CD4-positive, alpha-beta T cell treated with Interleukin-17A for 1 hour (primary cell): ENCODE data around the gene PSTPIP1.

Experiments used
- DNase-seq: peaks from one replicate; pipeline ENCODE4 v3.0.0-alpha.2; 2020

PSTPIP1 gene

DNA sequence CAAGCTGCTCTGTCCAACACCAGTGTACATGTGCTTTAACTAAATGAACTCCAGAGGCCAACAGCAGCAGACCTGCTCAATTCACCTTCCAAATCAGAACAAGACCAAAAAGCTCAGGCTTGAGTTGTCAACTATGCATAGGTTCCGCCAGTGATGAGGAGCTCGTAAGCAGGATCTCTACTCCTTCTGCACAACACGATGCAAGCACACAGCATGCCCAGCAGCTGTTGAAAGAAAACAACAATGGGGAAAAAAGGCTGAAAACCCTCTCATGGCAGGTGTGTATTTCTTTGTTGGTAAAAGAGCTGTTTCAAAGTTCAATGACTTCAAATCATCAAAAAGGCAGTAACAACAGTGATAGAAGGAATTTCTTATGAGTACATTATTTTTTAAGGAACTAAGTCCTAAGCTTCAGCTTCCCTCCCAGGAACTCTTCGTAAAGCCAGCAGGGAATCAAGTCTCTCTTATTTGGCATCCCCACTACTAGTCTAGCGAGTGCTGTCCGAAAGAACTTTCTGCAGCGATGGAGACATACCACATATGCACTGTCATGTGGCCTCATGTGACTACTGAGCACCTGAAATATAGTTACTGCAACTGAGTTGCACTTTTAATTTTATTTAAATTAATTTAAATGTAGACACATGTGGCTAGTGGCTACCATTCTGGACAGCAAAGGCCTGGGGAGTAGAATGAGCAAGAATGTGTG is 51.9 kb downstream of the PSTPIP1 start:
- no peak for DNase-seq

DNA sequence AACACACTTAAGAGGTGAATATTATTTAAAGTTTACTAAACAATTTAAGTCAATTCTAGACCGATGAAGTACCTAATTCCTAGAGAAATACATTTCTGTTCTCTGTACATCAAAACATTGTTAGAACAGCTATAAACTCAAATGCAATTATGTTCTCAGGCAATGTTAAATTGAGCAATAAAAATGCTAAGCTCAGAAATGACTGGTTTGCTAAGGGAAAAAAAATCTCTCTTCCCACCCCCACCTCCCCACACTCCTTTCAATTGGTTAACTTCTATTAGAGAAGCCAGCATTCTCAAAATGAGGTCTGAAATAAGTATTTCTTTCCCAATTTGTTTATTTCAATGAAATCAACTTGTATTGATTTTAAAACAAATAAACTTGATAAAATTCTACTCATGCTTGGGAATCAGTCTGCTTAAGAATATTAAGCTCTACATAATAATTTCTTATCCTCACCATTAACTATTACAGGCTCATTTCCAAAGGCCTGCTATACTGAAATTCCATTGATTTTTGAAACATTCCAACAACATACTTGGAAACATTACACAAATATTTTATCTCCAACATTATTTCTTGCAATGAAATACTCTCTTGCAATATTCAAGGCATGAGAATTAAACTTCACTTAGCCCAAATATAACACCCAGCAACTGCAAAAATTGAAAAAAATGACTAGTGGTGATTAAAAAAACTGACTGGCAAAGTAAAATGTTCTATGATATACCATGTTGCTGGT is 53.4 kb downstream of the PSTPIP1 start:
- DNase-seq, result no peak

DNA sequence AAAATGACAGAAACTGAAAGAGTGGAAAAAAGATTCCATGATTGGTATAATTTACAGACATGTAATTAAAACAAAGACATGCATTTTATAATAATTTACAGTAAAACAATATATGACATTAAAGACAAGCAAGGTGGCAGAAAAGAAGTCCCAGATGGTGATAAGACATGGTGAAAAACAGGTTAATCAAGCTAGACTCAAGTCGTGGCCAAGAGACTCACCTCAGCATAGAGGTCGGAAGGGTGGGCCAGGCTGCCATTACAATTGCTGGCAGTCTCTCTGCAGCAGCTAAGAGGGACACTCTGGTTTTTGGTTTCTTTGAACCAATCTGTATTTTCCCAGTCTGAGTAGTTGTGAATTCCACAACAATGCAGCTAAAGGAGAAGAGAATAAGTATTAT is 57.6 kb downstream of the PSTPIP1 start:
- no peak for DNase-seq

DNA sequence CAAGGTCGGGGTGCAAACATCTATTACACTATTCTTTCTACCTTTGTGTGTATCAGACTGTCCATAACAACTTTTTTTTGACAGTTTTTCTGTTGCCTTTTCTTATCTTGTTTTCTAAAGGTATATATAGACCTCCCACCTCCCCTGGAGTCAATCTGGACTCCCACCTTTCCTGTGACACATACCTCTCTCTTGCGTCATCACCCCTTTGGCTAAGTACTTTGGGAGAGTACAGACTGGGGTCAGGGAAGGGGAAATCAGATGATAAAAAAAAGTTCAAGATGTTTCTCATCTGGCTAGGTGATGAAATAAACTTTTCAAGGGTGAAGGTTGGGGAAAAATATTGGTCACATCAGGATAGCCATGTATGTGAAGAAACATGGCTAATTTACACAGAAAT is 58.8 kb downstream of the PSTPIP1 start:
- DNase-seq, result no peak

DNA sequence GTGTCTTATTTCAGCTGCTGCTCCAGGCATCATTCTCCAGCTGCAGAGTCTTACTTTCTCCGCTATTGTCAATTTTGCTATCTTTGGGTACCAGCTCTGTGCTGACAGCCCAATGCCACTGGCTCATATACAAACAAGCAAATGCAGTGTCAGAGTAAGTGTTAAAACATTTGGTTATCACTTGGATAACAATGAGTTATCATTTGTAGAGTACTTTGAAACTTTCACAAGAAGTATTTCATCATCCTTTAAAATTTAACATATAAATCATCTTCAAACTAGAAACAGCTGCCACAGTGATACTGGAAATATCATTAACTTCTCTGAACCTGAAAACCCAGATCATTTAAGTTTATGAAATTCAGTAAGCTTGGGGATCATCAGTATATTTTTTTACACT is 62.1 kb downstream of the PSTPIP1 start:
- no peak for DNase-seq

DNA sequence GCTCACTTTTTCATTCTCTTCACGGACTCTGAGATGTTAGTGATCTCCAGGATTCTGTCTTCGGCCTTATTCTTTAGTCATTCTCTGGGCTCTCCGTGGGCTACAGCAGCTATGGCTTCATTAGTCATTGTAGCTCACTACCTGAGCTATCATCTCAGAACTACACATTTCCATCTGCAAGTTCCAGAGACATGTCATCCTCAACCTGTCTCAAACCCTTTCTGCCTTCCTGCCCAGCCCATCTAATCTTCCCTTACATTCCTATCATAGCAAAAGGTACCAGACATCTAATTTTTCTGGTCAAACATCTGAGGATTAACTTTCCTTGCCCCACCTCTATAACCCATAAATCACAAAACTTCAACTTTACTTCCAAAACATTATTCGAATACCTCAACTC is 62.8 kb downstream of the PSTPIP1 start:
- DNase-seq, result no peak

DNA sequence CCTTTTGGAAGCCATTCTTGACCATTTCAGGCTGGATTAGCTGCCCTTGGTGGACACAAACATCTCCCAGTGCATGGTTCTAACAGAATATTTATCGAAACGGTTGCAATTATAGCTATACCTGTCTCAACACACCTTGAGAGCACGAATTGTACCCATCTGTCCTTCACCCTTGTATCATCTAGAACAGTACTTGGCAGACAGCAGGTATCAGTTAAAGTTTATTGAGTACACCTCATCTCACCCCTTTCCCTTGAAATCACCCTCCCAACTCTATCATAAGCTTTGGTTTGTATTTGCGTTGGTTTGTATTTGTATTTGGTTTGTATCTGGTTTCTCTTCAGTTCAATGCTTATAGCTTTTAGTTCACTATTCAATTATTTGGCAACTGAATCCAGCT is 63.5 kb downstream of the PSTPIP1 start:
- DNase-seq, result no peak

DNA sequence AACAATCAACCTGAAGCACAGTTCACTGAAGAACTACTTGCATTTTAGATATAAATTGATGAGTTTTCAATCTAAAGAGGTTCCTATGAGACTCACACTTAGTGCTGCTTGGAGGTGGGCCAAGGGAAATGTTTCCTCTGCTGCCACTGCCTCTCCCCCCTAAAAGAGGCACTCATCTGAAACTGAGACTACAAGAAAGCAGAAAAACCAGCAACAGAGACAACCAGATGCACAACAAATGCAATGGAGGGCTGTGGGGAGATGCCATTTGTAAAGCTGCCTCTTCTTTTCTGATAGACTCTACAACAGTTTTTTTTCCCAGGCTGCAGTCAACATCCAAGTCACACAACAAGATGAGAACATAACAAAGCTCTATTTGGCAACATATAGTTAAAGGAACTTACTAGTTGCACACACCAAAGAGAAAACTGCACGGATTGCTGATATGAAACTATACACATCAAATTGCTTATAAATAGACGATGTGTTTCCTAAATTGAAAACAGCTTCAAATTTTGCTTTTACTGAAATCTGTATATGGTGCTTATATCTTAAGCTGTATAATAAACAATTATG is 64.9 kb downstream of the PSTPIP1 start:
- DNase-seq, result no peak

DNA sequence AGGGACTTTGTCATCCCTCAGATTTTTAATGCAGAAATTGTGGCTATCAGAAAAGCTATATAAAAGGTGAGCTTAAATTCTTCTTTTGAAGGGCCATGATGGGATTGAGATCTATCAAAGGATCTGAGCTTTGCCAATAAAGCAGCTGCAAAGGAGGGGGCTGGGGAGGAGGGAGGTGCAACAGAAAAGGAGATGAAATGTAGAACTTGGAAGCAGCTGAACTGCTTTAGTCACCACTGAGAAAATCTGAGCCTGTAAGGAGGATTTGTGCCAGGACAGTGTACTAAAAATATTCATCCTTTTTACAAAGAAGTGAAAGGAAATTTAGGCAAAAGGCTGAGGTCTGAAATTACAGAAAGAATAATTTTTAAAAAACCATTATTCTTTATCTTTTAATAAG is 65.6 kb downstream of the PSTPIP1 start:
- DNase-seq, result no peak

DNA sequence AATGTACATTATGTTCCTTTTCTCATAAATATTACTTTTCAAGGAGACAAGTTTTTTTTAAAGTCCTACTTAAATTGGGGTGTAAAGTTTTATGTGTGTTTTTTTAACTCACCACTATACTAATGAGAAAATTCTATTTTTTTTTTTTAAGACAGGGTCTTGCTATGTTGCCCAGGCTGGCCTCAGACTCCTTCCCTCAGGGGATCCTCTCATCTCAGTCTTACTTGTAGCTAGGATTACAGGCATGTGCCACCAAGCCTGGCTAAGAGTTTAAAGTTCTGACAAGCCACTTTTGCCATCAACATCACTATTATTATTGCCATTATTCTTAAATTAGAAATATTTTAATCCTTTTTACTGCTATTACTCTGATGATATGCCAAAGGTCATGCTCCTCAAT is 68.3 kb downstream of the PSTPIP1 start:
- no peak for DNase-seq

DNA sequence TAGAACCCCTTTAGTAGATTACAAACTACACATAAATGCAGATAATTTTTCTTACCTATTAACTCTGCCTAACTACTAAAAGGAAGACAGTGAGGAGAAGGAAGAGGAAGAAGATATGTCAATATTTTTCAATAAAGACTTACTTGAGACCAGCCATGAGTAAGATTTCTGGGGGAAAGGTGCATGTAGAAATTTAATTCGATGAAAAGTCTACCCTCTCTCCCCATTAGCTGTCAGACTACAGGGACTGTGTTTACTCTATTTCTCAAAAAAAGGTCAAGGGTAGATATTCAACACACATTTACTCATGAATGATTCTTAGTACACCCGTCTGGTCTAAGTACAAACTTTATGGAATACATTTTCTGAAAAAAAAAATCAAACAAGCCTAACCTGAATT is 69.1 kb downstream of the PSTPIP1 start:
- no peak for DNase-seq

DNA sequence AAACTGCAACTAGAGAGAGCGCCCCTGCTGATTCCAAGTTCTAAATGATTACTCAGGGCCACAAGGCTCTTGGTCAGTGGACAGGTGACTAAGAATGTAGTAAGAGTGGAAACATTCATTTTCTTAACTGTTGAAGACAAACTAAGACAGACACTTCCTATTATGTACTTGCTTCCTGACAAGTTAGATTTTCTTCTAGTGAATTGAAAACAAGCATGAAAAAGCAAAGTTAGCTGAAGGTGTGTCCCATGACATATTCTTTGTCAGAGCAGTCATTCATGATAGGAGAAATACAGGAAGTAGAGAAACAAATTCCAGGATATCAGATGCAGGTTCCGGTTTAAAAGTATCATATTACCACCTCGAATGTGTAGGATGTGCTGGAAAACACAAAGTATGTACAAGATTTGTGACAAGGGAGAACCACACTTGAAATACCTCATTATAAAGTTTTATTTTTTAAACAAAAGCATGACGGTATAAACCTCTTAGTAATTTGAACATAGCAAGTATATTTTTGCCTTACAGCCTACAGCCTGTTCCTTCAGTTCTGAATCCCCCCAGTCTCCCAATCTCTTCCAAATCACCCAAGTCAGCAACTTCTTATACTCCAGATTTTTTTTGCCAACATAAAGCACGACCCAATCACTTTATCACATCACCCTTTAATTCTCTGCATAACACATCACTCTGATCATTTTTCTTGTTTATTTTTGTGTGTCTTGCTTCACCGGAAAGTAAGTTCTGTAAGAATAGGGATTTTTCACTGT is 69.8 kb downstream of the PSTPIP1 start:
- no peak for DNase-seq

DNA sequence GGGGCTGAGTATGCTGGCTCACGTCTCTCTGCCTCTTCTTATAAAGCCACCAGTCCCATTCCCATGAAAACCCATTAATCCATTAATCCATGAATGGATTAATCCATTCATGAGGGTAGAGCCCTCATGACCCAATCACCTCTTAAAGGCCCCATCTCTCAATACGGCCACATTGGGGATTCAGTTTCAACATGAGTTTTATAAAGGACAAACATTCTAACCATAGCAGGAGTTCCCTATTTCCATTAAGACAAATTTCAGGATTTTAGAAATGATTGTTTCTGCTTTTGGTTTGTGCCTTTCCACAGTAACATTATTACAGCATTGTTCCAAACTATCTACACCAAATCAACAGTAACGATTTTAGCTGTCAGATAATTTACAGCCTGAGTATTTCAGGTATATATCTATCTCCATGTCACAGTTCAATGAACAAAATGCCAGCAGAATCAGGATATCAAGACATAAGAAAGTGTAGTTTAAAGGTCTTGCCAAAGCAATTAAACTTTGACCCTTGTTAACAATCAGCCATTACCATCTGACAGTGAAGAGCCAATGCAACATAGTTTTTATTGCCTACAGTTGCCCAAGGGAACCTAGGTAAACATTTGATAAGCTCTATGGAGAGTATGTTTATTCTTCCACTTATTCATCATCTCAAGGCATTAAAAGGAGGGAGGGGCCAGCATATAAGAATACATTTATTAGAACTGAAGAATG is 72.2 kb downstream of the PSTPIP1 start:
- DNase-seq, result no peak

DNA sequence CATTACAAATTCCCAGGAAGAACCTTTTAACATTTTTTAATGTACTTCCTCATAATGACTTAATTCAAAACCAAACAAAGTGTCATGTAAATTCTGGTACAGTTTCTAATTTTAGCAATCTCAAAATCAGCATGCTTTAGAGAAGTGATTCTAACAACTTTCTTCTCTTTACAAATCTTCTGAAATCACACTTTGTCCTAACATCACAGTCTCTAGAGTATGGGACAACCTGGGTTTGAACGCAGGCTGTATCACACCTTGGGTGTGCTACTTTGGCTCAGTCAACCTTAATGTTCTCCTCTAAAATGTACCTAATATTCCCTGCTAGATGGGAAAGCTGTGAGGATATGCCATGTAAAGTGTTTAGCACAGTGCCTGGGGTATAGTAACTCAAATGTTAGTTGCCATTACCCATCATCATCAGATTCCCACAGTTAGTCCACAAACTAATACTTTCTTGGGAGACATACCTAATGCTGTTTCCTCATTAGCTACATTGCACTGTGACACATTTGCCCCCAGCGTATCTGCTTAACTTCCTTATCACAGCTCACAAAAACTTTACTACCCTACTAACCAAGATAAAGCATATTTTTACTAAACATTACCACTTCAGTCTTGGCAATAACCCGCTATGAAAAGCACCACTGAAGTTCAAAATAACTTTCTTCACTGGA is 72.9 kb downstream of the PSTPIP1 start:
- DNase-seq, result no peak

DNA sequence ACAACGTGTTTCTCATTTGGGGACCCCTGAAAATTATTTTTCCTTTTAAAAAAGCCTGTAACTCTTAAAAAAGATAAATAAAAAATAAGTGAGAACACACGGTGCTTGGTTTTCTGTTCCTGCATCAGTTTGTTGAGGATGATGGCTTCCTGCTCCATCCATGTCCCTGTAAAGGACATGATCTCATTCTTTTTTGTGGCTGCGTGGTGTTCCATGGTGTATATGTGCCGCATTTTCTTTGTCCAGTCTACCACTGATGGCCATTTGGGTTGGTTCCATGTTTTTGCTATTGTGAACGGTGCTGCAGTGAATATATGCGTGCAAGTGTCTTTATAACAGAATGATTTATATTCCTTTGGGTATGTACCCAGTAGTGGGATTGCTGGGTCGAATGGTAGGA is 73.7 kb downstream of the PSTPIP1 start:
- DNase-seq, result no peak

DNA sequence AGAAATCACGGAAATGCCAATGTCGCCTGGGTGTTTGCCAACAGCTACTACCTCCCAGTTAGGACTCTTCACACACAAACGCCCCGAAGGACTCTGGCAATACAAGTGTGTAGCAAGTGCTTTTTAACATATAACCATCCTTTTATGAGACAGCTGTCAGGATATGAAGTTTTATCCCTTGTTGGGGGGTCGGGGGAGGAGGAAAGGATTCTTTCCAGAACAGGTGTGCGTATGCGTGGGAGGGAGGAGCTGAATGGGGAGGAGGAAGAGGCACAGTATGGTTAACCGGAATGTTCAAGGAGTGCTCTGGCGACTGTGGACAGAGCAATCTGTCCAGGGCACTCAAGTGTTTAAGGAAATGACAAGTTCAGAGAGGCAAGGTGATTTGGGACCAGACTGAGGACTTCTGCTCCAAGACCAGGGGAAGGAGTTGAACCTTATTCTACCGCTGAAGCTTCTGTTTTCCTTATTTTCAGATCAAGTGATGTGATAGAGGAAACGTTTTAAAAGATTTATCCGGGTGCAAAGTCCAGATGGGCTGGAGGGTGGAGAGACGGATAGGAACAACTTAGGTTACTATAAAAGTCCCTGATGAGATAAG is 74.7 kb downstream of the PSTPIP1 start:
- DNase-seq, result no peak

DNA sequence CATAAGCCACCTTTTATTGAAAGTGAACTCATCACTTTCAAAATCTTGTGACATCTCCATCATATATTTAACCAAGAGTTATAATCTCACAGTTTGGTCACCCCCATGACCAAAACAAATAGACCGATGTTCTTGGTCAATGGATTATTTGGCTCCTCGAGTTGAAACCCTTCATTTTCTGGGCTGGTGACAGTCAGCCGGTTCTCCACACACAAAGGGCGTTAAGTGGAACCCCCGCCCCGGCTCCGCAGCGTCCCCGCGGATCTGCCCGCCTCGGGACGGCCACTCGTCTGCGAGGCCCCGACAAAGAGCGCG is 75.2 kb downstream of the PSTPIP1 start:
- DNase-seq, result no peak

DNA sequence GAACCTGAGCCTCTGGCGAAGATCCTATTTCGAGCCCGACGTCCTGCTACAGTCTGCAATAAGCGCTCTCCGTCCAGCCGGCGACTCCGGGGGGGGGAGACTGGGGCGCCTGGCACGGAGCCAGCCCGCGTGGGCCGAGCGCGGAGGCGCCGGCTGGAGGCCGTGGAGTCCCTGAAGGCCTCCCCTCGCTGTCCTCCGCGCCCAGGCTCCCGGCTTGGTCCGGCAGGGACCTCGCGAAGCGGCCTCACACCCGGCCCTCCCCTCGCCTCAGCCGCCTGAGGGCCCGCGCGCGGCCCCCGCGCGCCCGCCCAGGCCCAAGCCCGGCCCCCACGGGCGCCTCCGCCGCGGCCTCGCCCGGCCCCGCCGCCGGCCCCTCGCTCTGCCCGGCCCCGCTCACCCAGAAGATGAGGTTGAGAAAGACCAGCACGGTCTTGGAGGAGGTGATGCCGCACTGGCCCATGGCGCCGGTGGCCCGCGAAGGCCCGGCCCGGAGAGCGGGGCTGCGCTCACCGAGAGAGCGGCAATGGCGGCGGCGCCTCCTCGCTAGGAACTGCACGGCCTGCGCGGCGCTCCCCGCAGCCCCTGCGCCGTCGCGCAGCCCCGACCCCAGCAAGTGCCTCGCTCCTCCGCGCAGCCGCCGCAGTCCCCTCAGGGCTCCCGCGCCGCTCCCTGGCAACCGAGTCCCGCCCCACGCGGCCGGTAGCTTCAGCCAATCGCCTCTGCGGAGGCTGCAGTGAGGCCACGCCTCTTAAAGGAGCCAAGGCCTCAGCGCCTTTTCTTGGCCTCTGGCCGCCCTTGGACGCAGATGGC is 75.8 kb downstream of the PSTPIP1 start, which contains the start of gene TSPAN3:
TSS of gene TSPAN3 (minus strand) at position 615 of the 810 bp plus-strand sequence. CDS start at position 460, 155 bp downstream.
- DNase-seq, result peak; percentile 92

DNA sequence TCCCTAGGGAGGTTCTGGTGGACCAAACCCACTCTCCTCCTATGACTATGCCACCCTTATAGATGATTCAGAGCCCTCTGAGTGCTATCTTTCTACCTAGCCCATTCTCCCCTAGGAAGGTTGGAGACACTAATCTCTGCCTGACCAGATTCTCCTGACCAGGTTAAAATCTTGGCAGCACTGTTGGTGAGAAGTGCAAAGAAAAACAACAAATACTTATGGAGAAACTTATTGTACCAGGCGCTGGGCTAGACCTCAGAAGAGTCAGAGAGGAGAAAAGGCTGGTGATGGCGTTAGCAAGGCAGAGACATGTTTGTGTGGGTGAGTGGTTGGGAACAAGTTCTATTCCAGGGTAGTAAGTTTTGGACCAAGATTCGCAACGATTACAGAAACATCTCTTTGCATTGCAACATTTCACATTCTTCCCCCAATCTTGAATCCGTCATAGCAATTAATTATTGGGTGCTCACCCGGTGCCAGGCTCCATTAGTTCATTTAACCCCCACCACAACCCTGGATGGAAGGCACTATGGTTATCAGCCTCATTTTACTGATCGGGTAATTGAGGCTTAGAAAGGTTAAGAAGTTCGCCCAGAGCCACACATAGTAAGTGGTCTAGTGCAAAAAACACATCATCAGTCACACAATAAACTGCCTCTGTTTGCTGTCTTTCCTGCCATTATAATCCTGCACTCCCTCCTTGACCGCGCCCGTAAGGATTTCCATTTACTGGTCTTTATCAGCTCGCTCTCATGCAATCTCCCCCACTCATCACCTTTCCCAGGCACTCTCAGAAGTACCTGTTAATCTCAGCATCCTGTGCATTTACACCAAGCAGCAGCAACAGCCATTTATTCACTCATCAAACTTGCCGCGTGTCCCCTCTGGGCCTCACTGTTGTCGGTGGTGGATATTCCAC is 76.6 kb downstream of the PSTPIP1 start:
- no peak for DNase-seq

DNA sequence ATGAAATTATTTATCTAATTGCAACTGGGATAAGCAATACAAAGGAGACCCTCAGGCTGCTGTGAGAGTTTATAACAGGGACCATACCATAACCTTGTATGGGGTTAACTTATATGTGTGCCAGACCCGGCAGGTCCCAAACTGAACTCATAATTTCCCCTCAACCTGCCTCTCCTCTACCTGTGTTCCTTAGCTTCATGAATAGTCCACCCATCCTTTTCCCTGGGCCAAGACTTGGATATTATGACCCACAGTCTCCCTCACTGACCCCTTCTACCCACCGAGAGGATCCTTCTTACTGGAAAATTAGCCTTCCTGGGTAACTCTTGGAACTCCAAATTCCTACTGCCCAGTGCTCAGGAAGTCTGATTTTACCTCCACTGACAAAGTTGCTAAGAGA is 79.4 kb downstream of the PSTPIP1 start:
- no peak for DNase-seq
